Natural killer cell (primary cell): Measurements from ENCODE around the gene PAH. TPM values are rescaled to one million over a fixed set of nuclear protein-coding genes. Genes with fewer than 3 reads are reported as not detected.

Source experiments
- ATAC-seq, 3 donors: fragments of 150-1000 bp in 2 of 3; fragments of 200-7000 bp in 1 of 3; cut with Tn5 transposase; 1 replicate in 1 of 3; 2 replicates in 2 of 3; pipeline ENCODE4 v1.10.0; 2021; ENCODE audit warnings: mild to moderate bottlenecking in 2 of 3, moderate library complexity in 2 of 3
- DNase-seq, 2 donors: peaks; one replicate each; pipeline versions ENCODE4 v3.0.0 to v3.0.0-alpha.2; 2013 to 2021; ENCODE audit warnings: mixed read lengths in 1 of 2
- H3K27ac ChIP-seq: one replicate; pipeline ENCODE4 v1.5.1; 2013; ENCODE audit warnings: mild to moderate bottlenecking, low read length
- H3K27me3 ChIP-seq: one replicate; pipeline ENCODE4 v1.6.1; 2013; ENCODE audit warnings: low read length; ENCODE audit not compliant: control insufficient read depth, insufficient read depth
- H3K36me3 ChIP-seq: one replicate; pipeline ENCODE4 v1.6.1; 2013; ENCODE audit warnings: low read length; ENCODE audit not compliant: control insufficient read depth, insufficient read depth
- H3K4me1 ChIP-seq: one replicate; pipeline ENCODE4 v1.6.1; 2013; ENCODE audit warnings: low read length; ENCODE audit not compliant: control insufficient read depth, insufficient read depth
- H3K4me3 ChIP-seq: one replicate; pipeline ENCODE4 v1.5.1; 2013; ENCODE audit warnings: low read length
- H3K9me3 ChIP-seq: one replicate; pipeline ENCODE4 v1.6.1; 2013; ENCODE audit warnings: low read length; ENCODE audit not compliant: control insufficient read depth, insufficient read depth
- H3K27ac Mint-ChIP-seq, 2 donors: one replicate each; pipeline ENCODE4 v1.8.0; 2022; ENCODE audit warnings: mild to moderate bottlenecking in 2 of 2, mixed read lengths in 2 of 2, moderate library complexity in 1 of 2
- H3K27me3 Mint-ChIP-seq, 2 donors: one replicate each; pipeline ENCODE4 v1.8.0; 2022; ENCODE audit warnings: low read depth in 2 of 2, mixed read lengths in 2 of 2
- H3K36me3 Mint-ChIP-seq: one replicate; pipeline ENCODE4 v1.8.0; 2022; ENCODE audit warnings: mixed read lengths
- H3K4me1 Mint-ChIP-seq, 2 donors: one replicate each; pipeline ENCODE4 v1.8.0; 2022; ENCODE audit warnings: mixed read lengths in 2 of 2
- H3K4me3 Mint-ChIP-seq: one replicate; pipeline ENCODE4 v1.8.0; 2022; ENCODE audit warnings: mild to moderate bottlenecking, moderate library complexity, mixed read lengths
- H3K9me3 Mint-ChIP-seq, 2 donors: one replicate each; pipeline ENCODE4 v1.8.0; 2022; ENCODE audit warnings: mixed read lengths in 2 of 2
- WGBS: methylation state at CpG from one replicate; pipeline ENCODE4 v1.1.7; 2013; ENCODE audit warnings: missing lambda C conversion rate; ENCODE audit not compliant: insufficient coverage; 5-methylcytosine and 5-hydroxymethylcytosine counted together
- intact Hi-C: fragments of 100-400 bp; cut with micrococcal nuclease; formaldehyde crosslinking; loops from one replicate; pipeline ENCODE4 v1.14.2; 2022
- total RNA-seq, 4 donors: library from RNA; stranded (reverse); fragments of 120-200 nt in 1 of 4; gene quantifications; one replicate each; pipeline versions ENCODE4 v1.2.3 to v1.2.4, GENCODE V29; 2013 to 2022
- TF ChIP-seq, protein P1 (sequence below): fragments of 200-600 bp; IDR thresholded peaks from one replicate; pipeline ENCODE4 v1.8.0; 2022; ENCODE audit warnings: antibody characterized with exemption

PAH gene
- total RNA-seq, 3 donors from 2014 or later (not counting 1 experiment from before 2014, with no cell fraction given), result not detected

GRCh38 chr12:102811110-102811737 lies 105.8 kb downstream of the PAH start:
- WGBS, result 37% methylated on average over 5 of the region's 6 CpGs

DNA sequence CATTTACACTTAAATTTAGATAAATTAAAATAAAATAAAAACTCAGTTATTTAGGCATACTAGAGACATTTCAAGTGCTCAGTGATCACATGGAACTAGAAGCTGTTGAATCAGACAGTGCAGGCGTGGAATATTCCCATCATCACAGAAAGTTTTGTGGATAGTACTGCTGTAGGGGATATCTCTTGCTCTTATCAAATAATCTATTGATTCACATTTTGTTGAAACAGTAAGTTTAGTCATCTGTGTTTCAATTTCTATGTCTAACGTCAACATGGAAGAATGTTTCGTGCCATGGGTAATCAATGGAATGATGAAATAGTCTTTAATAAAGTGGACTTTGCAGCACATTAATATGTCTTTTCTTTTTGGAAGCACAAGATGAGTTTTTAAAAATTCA lies 108.6 kb downstream of the PAH start:
- Mint-ChIP-seq H3K4me1 (no peaks in the 10 kb centered on the region), H3K9me3 (peaks cover 0 to 2% of the 10 kb centered on the region in 2 donors), H3K27me3 (peaks cover 0 to 6% of the 10 kb centered on the region in 2 donors), H3K4me3 (no peak overlapping the region), H3K36me3 (no peaks in the 10 kb centered on the region), H3K27ac (no peak overlapping the region)
- Histone ChIP-seq H3K9me3 (no peaks in the 10 kb centered on the region), H3K27me3 (no peaks in the 10 kb centered on the region), H3K4me3 (no peak overlapping the region), H3K27ac (no peak overlapping the region), H3K4me1 (no peaks in the 10 kb centered on the region), H3K36me3 (no peaks in the 10 kb centered on the region)
- intact Hi-C loops, result no loop called here
- WGBS, result 92% methylated on average over 3 of the region's 3 CpGs
- no peak for ATAC-seq
- DNase-seq, result no peak
- TF ChIP-seq, protein P1, sequence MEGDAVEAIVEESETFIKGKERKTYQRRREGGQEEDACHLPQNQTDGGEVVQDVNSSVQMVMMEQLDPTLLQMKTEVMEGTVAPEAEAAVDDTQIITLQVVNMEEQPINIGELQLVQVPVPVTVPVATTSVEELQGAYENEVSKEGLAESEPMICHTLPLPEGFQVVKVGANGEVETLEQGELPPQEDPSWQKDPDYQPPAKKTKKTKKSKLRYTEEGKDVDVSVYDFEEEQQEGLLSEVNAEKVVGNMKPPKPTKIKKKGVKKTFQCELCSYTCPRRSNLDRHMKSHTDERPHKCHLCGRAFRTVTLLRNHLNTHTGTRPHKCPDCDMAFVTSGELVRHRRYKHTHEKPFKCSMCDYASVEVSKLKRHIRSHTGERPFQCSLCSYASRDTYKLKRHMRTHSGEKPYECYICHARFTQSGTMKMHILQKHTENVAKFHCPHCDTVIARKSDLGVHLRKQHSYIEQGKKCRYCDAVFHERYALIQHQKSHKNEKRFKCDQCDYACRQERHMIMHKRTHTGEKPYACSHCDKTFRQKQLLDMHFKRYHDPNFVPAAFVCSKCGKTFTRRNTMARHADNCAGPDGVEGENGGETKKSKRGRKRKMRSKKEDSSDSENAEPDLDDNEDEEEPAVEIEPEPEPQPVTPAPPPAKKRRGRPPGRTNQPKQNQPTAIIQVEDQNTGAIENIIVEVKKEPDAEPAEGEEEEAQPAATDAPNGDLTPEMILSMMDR, result no peak

More at GRCh38 chr12:102811110-102811737, 105.8 kb downstream of the PAH start:
- TF ChIP-seq, protein P1, result no peak
- Histone ChIP-seq H3K9me3 (no peaks in the 10 kb centered on the region), H3K4me1 (no peaks in the 10 kb centered on the region), H3K36me3 (no peaks in the 10 kb centered on the region), H3K27ac (no peak overlapping the region), H3K27me3 (no peaks in the 10 kb centered on the region), H3K4me3 (no peak overlapping the region)
- H3K9me3 Mint-ChIP-seq, result no peaks in the 10 kb centered on the region
- peaks cover 0 to 6% of the 10 kb centered on the region in 2 donors for H3K27me3 Mint-ChIP-seq
- DNase-seq, result peak in 1 of 2 donors; percentile 9
- no peak overlapping the region for H3K4me3 Mint-ChIP-seq
- H3K4me1 Mint-ChIP-seq, result no peaks in the 10 kb centered on the region
- no peaks in the 10 kb centered on the region for H3K36me3 Mint-ChIP-seq
- ATAC-seq, result no peak
- no peak overlapping the region for H3K27ac Mint-ChIP-seq
- intact Hi-C loops, result no loop called here

- peaks cover 0 to 3% of the 10 kb centered on the region in 2 donors for H3K27me3 Mint-ChIP-seq
- no peak overlapping the region for H3K27ac ChIP-seq
- ATAC-seq, result no peak
- H3K4me3 Mint-ChIP-seq, result no peak overlapping the region
- intact Hi-C loops, result no loop called here
- WGBS, result 98% methylated on average over 2 of the region's 2 CpGs
- H3K4me1 ChIP-seq, result no peaks in the 10 kb centered on the region
- H3K36me3 Mint-ChIP-seq, result no peaks in the 10 kb centered on the region
- no peak overlapping the region for H3K27ac Mint-ChIP-seq
- no peaks in the 10 kb centered on the region for H3K4me1 Mint-ChIP-seq
- H3K9me3 Mint-ChIP-seq, result peaks cover 0 to 2% of the 10 kb centered on the region in 2 donors
- TF ChIP-seq, protein P1, result no peak
- no peaks in the 10 kb centered on the region for H3K9me3 ChIP-seq
- no peaks in the 10 kb centered on the region for H3K27me3 ChIP-seq
- no peak overlapping the region for H3K4me3 ChIP-seq
- H3K36me3 ChIP-seq, result no peaks in the 10 kb centered on the region
- no peak for DNase-seq
Measured at GRCh38 chr12:102806592-102806991, 110.5 kb downstream of the PAH start.

DNA sequence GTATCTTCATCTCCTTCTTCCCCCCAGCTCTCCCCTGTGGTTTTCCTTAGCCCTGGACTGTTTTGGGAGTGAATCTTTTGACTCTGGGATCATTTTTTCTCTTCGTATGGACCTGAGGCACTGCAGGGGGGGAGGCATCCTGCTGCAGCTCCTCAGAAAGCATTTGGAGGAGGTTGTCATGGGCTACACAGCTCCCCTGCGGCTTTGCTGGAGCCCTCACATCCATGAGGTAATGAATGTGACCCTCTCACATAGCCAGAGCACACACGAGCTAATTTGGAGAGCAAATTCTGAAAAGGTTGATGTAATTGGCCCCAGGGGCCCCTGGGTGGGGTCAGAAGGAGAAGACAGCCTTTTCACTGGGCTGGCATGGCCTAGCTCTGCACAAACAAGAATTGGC lies 110.9 kb downstream of the PAH start:
- H3K36me3 ChIP-seq, result no peaks in the 10 kb centered on the region
- H3K4me1 Mint-ChIP-seq, result no peaks in the 10 kb centered on the region
- intact Hi-C loops, result no loop called here
- no peaks in the 10 kb centered on the region for H3K4me1 ChIP-seq
- no peaks in the 10 kb centered on the region for H3K36me3 Mint-ChIP-seq
- H3K27ac ChIP-seq, result no peak overlapping the region
- 46% methylated on average over 3 of the region's 3 CpGs for WGBS
- DNase-seq, result no peak
- H3K27ac Mint-ChIP-seq, result no peak overlapping the region
- ATAC-seq, result no peak
- no peak overlapping the region for H3K4me3 Mint-ChIP-seq
- no peaks in the 10 kb centered on the region for H3K9me3 ChIP-seq
- peaks cover 0 to 2% of the 10 kb centered on the region in 2 donors for H3K9me3 Mint-ChIP-seq
- H3K27me3 Mint-ChIP-seq, result peaks cover 0 to 3% of the 10 kb centered on the region in 2 donors
- H3K27me3 ChIP-seq, result no peaks in the 10 kb centered on the region
- TF ChIP-seq, protein P1, result no peak
- no peak overlapping the region for H3K4me3 ChIP-seq
